Measurements from ENCODE around the gene CMTR1.

Gene CMTR1

GRCh38 chr6:37479266-37479854 is 46.3 kb downstream of the CMTR1 start:
- DNase-seq, result no peak

- no peak for DNase-seq
These were observed 47.2 kb downstream of the CMTR1 start for GRCh38 chr6:37480118-37480736.

- no peak for DNase-seq
These were observed 48.0 kb downstream of the CMTR1 start for GRCh38 chr6:37480951-37481534.

- no peak for DNase-seq
These were observed 48.9 kb downstream of the CMTR1 start for GRCh38 chr6:37481711-37482605.

- DNase-seq, result no peak
These were observed 49.7 kb downstream of the CMTR1 start for GRCh38 chr6:37482606-37483251.

- no peak for DNase-seq
These were observed 50.4 kb downstream of the CMTR1 start for GRCh38 chr6:37483252-37483901.

GRCh38 chr6:37483917-37484785 is 51.1 kb downstream of the CMTR1 start:
- DNase-seq, result peak; percentile 51

GRCh38 chr6:37484786-37485170 is 51.8 kb downstream of the CMTR1 start:
- no peak for DNase-seq

- peak; percentile 28 for DNase-seq
These were observed 52.3 kb downstream of the CMTR1 start for GRCh38 chr6:37485291-37485702.

- DNase-seq, result no peak
These were observed 53.3 kb downstream of the CMTR1 start for GRCh38 chr6:37486121-37486839.

- DNase-seq, result peak; percentile 38
These were observed 54.8 kb downstream of the CMTR1 start for GRCh38 chr6:37487591-37488380.

- no peak for DNase-seq
These were observed 55.5 kb downstream of the CMTR1 start for GRCh38 chr6:37488476-37488875.

- peak; percentile 21 for DNase-seq
These were observed 56.8 kb downstream of the CMTR1 start for GRCh38 chr6:37489697-37490336.

GRCh38 chr6:37490536-37491170 is 57.6 kb downstream of the CMTR1 start:
- DNase-seq, result no peak

- no peak for DNase-seq
These were observed 58.3 kb downstream of the CMTR1 start for GRCh38 chr6:37491171-37491829.

- DNase-seq, result no peak
These were observed 58.8 kb downstream of the CMTR1 start for GRCh38 chr6:37491830-37492208.

- DNase-seq, result peak; percentile 70
These were observed 59.4 kb downstream of the CMTR1 start for GRCh38 chr6:37492236-37492972.

Data from NCI-H1694 treated with DMSO at 0.1 percent for 48 hours (cell line).